HG03060 (cell line): ENCODE results near the gene SLCO3A1.
"Not testable (repeated sequence)": the region's sequence is repeated elsewhere in the genome, so short reads cannot be mapped to it uniquely, and the experiment has no call there.

ENCODE experiments used
- ATAC-seq: cut with Tn5 transposase; IDR thresholded peaks from one replicate; pipeline ENCODE4 v1.9.1; 2021; ENCODE audit warnings: low read depth, moderate number of reproducible peaks; ENCODE audit not compliant: unreplicated experiment

Gene SLCO3A1

DNA sequence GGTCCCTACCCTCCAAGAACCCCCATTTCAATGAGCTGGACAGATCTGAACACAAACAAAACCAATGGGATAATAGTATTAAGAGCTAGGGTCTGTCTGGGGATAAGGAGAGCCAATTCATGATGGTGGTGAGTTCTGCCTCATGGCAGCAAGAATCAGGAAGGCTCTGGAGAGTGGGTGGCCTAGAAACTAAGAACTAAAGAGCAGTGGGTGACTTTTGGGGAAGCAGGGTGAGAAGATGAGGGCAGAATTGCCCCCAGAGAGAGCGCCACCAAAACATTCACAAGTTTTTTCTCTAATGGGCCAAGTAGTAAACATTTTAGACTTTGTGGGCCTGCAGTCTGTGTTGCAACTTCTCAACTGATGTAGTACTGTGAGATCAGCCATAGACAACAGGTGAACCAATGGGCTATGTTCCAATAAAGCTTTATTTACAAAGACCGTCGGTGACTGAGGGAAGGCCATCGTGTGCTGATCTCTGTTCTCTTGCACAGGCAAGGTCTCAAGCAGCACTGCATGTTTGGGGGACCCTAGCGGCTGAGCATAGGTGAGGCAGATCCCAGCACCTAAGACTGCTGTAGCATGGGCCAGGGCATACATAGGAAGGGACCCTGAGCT lies 314.7 kb downstream of the SLCO3A1 start:
- ATAC-seq = no peak

DNA sequence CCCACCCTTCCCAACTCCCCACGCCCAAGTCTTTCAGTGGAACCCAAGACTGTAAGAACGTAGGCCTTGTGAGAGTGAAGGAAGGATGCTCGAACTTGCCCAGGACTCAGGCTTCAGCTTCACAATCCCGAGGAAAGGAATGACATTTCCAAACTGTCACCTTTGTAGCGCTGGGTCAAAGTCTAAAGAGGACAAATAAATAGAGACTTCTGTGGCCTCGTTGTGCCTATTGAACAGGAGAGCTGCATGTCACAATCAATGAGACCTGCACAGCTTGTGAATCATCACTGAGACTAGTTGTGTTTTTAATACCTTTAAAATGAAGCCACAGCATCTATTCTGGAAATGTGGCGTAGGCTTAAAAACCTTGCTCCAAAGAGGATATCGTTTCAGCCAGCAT lies 317.4 kb downstream of the SLCO3A1 start:
- no peak for ATAC-seq

DNA sequence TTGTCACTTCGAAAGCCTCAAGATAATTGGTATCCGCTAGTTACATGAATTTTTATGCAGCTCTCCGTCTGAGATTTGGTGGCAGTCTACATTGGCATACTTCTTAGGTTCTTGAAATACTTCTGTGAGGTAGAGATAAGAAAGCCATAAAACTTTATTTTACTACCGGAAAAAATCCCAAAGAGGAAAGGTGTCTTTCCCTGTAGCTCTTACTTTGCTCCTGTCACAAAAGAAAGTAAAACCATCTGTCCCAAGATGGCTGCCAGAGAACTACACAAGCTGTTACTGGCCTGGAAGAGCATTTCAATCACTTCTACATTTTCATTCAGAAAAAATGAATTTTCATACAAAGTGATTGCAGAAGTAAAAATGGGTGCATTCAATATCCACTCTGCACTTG lies 325.4 kb downstream of the SLCO3A1 start:
- ATAC-seq = no peak

DNA sequence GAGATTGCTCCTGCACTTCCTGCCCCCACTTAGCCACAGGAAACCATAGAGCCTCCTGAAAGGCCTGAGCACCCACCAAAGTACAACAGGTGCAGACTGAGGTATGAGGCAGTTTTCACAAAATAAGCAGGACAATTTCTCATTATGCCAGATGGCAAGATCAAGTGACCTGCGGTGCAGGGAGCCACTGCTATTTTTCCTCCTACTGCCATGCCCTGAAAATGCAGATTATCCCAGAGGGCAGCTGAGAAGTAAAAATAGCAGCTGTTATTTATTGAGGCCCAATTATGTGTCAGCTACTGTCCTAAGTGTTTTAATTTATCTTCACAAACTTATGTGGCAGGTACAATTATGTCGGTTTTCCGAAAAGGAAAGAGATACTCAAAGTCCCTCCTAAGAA lies 330.6 kb downstream of the SLCO3A1 start:
- ATAC-seq = no peak

DNA sequence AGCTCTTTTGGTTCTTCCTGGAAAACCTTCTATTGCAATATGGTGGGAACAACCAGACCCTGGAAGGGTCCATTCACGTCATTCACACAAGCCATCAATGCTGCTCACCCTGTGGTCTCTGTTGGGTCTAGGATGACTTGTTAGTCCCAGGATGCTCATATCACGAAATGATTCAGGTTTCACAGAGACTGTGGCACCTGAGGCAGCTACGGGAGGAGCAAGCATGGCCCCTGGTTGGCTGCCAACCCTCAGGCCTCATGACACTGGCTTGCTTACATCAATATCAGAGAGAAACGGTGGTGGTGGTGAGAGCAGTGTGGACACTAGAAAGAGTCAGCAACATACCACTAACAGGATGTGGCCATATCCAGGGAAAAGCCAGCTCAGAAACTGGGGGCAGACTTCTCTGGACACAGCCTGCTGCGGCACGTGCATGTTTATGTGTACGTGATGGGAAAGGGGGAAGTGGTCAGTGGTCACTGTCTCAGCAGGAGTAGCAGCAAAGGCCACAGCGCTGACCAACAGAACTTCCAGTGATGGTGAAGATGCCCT lies 331.2 kb downstream of the SLCO3A1 start:
- ATAC-seq = no peak

DNA sequence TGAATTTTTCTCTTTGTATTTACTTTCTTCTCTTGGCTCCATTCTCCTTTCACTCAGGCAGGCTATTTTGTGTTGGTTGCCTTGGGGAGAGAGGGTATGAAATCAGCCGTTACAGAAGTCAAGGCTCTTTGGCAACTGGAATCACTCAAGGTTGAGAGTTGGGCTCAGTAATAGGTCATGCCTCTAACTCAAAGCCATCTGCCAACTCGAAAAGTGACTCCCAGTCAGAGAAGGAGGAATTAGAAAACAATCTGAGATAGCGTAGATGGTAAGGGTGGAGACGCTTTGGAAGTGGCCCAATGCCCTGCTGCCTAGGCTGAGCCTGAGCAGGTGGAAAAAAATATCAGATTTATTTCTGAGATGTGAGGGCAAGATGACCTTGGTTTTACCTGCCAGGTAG lies 334.5 kb downstream of the SLCO3A1 start:
- no peak for ATAC-seq

DNA sequence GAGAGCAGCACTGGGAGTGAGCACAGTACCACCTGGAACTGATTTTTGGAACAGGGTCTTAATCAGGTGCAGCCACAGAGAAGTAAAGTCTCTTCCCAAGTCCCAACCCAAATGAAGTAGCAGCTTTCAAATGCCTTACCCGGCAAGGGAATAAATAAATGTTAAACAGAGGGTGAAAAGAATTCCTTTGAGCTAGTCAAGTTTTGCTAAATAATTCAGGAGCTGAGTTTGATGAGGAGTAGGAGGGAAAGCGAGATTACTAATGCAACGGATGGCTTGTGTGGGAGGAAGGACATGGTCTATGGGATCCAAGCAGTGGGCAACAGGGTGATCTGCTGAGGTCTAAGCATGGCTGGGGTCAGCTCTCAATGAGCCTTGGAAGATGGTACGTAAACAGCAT lies 335.7 kb downstream of the SLCO3A1 start:
- no peak for ATAC-seq

DNA sequence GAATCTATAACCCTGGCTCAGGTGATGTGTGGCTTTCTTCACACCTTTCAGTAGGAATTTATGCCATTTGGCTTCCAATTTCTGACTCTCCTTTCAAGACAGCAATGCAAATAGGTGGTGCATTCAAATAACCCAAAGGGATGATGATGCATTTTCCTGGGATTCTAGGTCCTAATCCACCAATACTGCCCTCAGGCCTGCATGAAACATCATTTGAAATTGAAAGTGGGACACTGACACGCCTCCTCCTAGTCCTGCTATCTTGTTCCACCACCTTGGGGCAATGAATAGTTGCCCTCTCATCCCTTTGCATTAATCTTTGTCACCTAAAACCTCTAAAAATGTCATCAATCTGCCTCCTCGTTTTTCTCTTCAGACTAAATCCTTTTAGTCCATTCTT lies 341.7 kb downstream of the SLCO3A1 start:
- ATAC-seq = no peak

DNA sequence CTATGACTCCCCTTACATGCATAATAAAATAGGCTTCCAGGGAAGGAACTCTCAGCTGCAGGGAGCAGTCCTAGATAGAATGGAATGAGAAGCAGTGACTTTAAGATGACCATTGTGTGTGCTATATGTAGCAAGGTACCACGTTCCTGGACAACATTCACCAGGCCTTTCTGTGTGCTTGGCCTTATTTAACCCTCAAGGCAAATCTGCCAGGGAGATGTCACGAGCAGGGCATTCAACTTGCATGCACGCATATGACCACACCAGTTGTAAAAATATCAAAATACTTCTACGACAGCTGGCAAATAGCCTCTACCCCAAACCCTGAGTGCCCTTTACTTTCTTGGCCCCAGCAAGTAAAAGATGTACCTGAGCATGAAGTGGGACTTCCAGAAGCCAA lies 342.8 kb downstream of the SLCO3A1 start:
- no peak for ATAC-seq

DNA sequence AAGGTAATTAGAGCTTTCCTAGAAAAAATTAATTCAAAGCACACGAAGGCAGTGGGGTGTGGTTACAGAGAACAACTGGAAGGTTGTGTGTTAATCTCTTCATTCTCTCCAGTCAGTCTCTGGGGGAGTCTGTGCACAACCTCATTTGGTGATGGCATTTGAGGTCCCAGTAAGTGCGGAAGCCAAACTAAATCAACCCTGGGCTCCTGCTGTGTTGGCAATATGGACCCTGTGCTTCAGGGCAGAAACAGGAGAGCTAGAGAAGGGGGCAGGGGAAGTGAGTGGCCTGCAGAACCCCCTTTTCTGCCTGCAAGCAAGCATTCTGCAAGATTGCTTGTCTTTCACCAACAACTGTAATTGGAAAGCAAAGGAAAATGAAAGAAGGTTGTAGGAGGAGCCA lies 344.2 kb downstream of the SLCO3A1 start:
- no peak for ATAC-seq

DNA sequence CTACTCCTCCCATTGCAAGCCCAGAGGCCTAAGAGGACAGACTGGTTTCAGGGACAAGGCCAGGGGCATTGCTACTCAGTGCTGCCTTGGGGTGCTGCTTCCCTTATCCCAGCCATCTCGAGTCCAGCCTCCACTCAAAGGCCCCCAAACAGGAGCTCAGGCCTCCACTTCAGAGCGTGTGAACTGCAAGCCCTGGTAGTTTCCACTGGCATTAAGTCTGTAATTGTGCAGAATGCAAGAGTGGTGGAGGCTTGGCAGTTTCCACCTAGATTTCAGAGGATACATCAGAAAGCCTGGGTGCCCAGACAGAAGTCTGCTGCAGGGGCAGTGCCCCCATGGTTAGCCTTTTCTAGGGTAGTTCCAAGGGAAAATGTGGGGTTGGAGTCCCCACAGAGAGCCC lies 347.4 kb downstream of the SLCO3A1 start:
- no peak for ATAC-seq

DNA sequence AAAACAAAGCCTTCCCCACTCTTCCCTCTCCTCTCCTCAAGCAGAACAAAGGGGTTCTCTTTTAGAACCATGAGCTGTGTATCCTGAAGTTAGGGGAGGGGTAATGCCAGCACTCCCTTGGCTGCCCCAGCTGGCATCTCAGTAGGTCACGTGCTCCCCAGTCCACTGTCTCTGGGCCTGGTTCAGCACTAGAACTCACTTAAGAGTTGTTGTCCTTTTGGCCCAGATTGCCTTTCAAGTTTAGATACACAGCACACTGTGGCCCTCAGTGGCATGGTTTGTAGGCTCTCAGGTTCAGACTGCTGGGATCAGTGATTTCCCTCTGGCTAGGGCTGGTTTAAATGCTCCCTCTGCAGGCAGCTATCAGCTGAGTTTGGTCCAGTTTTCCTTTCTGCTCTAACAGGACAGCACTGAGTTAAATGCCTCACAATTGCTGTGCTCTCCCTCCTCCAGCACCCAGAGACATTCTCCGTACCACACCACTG lies 351.8 kb downstream of the SLCO3A1 start:
- no peak for ATAC-seq

DNA sequence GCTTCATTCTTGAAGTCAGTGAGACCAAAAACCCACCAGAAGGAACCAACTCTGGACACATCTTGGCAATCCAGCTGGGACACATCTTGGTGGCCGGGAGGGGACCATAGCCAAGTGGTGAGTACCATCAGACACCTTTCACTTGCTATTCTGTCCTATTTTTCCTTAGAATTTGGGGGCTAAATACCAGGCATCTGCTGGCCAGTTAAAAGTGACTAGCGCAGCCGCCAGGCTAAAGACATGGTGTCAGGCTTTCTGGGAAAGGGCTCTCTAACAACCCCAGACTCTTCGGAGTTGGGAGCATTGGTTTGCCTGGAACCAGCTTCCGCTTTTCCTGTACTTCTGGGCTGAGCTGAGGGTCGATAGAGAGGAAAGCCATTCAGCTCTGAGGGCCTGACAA lies 354.1 kb downstream of the SLCO3A1 start:
- ATAC-seq = not testable (repeated sequence)
